DMS53 (cell line): Measurements from ENCODE around the gene NPTX1.

ENCODE experiments used
- DNase-seq: peaks from one replicate; lab custom pipeline; 2025; lab: John Stamatoyannopoulos, UW

Gene NPTX1

DNA sequence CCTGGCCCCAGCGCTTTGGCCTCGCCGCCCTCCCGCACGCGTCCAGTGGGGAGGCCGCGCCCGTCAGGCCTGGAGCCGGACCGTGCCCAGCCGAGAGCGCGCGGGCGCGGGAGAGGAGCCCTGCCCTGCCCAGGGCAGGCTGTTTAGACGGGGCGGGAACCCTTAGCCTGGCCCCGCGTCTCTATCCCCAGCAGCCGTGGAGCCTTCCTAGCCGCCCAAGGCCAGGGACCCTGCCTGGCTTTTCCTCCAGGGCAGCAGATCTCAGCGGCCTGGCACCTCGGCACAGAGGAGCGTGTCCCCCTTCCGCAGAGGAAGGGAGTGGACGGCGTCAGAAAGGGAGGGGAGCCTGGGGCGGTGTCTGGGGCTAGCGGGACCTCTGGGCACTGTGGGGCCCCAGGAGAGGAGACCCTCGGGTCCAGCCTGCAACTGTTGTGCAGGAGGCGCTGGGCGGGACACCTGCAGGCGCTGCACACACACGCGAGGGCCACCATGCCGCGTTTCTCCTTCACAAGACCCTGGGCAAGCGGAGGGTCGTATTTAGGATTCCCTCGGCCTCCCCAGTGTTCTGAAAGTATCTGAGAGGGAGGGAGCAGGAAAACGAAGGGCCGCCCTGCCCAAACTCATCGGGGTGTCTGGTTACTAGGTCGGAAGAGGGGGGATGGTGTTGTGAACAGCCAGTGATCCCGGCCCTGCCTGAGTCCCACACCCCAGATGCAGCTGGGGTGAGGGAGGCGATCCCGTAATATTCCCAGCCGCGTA lies 2.3 kb upstream of the NPTX1 start:
- DNase-seq, result peak; percentile 58

DNA sequence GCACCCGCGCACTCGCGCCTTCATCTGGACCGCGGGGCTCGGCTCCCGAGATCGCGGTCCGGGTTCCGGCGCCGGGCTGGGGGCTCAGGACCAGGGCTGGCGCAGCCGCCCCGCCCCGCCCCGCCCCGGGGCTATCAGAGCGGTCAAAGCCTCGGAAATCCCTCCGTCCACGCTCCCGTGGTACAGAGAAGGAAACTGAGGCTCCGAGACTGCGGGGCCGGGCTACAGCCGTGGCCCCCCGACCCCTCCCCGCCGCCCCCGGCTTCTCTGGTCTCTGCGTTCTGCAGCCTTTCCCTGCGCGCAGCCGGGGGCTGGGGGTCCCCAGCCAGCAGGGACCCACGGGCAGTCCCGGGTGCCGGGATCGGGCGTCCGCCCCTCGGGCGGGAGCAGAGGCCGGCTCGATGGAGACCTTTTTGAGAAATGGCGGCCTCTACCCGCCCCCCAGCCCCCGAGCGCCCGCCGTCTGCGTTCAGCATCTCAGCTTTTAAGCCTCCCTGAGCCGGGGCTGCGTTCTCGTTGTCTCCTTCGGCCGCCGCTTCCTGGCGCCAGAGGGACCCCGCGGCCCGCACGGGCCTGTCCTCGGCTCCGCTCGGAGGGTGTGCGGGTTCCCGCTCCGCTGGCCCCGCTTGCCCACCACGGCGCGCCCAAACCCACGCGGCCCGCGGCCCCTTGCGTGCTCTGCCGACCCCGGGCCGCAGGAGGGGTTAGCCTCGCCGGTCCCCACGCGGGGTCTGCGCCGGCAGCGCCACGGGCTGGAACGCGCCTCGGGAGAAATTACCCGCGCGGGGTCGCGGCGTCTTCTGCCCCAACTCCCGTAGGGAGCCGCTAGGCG lies 1.5 kb upstream of the NPTX1 start:
- DNase-seq, result peak; percentile 88

DNA sequence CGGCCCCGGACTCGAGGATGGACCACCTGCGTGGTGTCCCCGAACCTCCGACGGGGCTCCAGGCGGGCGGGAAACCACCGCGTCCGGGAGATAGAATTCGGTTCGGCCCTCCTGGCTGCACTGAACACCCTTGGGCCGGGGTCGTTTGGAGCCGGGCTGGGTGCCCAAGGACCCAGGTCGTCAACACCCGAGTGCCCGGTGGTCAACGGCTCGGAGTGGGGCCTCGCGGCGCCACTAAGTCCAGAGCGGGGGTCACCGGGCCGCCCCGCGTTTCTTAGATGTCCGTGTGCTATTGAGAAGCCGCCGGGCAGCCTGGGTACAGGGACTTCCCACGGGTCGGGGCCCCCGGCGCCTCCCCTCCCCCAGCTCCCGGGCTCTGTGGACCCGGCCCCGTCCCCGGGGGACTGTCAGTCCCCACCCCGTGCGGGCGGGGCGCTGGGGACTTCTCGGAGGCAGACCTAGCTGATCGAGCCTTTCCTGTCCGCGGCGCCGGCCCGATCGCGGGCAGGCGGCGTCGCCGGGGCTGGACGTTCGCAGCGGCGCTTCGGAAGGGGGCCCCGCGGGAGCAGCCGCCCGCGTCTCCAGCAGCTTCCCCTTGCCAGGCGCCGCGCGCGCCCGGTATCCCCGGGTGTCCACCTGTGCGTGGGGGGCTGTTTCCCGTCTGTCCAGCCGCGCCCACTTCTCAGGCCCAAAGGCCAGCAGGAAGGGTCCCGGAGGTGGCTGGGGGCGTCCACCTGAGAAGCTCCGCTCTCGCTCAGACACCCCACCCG lies 655 bp upstream of the NPTX1 start:
- peak; percentile 85 for DNase-seq

DNA sequence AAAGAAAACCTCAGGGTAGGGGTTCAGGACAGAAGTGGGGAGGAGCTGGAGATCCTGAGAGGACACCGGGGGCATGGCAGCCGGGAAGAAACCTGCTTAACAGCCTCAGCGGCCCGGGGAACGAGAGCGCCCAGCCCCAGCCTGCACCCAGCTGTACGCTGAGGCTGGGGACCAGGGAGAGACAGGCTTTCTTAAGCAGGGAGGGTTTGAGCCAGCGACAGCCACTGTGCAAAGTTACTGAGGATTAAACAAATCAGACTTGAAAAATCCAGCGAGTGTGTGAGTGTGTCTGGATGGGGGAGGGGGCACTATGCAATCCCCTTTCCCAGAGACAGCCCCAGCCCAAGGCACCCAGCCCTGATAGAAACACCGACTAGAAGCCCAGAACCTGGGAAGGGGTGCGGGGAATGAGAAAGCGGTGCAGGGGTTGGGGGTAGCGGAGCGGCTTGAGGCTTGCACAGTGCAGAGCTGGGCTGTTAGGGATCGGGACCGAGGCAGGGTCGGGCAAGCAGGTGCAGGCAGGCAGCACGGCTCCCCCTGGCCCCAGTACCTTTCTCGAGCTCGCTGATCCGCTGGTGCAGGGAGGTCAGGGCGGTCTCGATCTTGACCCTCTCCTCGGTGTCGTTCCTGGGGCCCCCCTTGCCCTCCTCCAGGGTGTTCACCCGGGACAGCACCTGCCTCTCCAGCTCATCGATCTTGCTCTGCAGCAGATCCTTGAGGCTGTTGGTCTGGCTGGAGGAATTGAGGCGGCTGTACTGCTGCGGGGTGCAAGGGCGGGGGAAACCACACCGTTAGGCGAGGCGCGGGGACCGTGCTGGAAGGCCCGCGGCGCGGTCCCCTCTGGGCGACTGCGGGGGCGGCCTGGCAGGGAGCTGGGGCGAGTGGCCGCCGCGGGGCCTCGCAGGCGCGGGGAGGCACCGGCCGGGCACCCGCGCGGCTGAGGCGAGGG lies 1.2 kb downstream of the NPTX1 start:
- peak; percentile 68 for DNase-seq

DNA sequence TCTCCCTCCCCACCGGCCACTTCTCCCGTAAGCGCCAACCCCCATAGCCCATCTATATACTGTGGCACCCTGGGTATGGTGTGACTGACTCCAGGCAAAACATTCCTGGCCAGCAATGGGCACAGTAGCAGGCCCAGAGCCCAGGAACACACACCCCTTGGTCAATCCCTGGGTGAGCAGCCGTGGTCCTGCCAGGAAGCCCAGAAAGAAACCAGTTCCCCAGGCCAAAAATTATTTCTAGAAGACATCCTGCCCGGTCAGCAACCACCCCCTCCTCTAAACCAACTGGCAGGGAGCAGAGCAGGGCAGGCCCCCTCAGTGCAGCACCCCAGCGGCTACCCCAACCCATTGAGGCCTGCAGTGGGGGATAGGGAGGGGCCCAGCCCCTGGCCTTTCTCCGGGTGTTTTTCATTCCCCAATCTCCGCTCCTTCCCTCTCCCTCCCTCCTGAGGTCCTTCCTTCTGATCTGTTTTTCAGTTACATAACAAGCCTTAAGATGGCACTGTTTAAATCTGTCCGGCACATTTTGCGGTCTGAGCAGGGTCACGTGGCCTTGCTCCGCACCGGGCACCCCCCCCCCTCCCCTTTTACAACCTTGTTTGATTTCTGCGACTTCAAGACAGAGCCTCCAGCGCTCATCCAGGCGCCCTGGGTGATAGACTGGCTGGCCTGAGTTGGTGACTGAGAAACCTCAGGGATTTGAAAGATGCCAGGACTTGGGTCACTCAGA lies 2.0 kb downstream of the NPTX1 start:
- DNase-seq, result peak; percentile 73

DNA sequence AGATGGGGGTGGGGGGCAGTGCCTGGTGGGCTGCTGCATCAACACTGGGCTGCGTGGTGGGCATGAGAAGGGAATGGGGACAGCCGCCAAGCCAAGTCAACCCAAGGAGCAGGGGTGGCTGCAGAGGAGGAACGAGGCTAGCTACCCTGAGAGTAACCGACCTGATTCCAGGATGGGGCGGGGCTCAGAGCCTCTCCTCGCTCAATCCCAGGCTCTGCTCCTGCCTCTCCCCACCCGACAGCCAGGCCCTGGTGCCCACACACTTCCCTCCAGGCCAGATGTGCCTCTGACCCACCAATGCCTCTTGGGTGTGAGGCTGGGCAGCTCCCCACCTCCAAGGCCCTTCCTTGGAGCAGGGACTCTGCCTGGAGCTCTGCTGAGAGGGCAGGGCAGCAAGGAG lies 2.7 kb downstream of the NPTX1 start:
- no peak for DNase-seq

DNA sequence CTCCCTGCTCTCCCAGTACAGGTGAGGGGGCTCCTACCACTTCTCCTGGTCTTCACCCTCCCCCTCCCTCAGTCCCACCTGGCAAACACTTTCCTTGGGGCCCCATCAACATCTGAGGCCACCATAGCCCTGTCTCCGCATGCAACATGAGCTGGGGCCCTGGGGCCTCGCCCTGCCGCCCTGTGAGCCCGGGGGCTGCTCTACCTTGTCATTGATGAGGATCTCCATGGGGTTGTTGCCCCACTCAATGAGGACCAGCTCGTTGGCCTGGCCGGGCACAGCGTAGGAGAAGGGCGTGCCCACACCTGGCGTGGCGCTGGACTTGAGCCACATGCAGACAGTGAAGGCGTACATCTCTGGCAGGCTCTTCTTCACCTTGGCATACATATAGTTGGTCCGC lies 3.4 kb downstream of the NPTX1 start:
- DNase-seq, result no peak

DNA sequence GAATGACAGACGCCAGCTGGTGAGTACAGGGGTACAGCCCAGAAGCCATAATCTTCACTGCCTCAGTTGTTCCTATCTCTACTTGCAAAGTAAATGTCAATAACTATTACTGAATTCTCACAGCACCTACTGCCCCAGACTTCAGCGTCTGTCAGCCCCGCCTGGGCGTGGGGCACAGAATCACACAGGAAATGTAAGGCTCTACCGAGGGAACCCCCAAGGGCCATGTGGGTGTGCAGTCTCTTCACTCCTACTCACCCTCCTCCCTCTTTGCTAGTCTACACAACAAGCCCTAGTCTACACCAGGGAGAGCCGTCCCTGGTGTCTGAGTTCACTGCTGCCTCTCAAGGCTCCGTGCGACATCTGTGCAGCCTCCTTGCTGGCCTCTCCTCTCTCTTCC lies 4.5 kb downstream of the NPTX1 start:
- no peak for DNase-seq

DNA sequence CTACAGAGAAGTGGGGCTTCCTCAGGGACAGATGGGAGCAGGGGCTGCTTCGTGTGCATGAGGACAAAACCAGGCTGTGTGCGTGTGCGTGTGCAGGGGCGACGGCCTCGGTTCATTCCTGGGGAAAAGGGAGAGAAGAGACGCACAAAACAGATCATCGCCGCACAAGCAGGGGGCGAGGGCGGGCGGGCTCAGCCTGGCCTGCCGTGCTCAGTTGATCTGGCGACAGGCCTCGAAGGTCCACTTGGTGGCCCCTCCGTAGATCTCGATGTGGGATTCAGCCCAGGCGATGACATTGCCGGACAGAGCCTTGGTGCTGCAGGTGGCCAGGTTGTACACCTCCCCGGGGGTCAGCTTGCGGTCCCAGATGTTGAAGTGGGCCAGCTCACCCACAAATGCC lies 5.8 kb downstream of the NPTX1 start:
- DNase-seq, result no peak

DNA sequence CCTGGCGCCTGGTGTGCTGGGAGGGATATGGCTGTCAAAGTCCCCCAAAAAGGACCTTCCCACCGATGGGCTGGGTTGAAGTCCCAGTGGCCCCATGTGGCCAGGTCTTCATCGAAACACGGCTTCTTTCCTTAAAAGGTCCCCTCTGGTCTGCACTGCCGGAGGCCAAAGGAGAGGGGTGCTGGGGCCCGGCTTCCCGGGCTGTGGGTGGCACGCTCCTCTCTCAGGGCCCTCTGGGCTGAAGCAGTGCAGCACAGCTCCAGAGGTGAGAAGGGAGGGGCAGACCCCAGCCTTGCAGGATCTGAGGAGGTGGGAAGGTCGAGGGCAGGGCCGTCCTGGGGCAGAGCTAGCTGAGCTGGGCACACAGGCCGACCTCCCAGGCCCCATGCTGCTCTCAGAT lies 6.7 kb downstream of the NPTX1 start:
- DNase-seq, result no peak

DNA sequence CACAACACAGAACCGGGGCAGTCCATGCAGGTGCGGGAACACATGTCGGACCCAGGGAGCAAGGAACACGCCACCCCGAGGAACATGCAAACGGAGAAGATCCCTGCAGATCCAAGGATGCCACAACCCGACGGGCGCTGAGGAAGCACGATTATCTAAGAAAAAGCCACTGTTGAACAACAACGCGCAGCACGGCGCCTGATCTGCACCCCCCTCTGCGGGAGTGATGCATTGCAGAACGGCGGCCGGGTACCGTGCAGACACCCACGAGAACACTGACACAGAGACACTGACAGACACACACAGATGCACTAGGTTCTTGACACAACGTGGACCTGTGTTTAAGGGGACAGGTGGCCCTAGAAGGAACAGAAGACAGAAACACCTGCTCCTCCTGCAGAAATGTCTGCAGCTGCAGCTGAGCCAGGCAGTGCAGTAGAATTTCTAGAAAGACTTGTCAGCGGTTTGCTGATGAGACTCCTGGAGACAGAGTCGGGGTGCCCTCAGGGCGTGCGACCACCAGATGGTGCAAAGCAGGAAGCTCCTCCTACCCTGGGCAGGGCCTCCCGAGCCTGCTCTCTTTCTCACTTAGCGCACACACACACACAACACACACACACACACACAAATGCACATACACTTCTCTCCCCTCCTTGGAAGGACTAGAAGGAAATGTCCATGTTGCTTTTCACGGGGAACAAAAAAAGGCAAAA lies 7.5 kb downstream of the NPTX1 start:
- DNase-seq, result peak; percentile 36

DNA sequence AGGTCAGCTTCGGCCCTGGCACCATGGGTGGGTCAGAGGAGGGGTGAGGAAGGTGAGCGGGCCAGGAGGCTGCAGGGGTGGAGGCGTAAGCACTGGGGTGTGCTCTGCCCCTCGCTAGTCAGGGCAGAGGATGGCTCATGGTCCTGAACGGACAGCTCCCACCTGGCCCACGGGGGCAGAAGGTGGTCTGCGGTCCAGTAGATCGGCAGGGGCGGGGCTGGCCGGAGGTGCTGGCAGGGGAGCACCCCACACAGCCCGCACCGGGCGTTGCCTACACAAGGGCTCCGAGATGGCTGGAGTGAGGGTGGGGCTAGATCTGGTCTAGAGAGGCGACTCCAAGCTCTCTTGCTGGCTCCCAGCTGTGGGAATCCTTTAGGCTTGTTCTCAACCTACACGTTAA lies 8.2 kb downstream of the NPTX1 start:
- no peak for DNase-seq

DNA sequence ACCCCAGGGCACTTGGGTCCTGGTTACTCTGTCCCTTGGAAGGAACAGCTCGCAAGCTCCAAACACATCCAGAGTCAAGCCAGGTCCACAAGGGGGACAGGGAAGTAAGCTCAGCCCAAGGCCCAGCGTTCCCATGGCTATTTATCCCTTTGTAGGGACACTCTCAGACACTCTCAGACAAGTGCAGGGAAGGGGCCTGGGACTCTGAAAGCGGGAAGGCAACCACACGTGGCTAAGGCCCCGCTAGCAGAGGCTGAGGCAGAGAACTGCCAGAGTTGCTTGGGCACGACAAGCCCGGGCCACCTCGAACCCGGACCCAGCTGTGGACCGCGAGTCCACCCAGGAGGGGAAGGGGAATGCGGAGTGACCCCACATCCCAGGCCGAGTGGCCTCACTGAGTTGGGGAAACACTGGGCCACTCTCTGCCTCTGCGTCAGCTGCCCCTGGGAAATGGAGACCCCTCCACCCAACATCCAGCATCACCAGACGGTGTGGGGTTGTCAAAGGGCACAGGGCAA lies 10.2 kb downstream of the NPTX1 start:
- peak; percentile 53 for DNase-seq

DNA sequence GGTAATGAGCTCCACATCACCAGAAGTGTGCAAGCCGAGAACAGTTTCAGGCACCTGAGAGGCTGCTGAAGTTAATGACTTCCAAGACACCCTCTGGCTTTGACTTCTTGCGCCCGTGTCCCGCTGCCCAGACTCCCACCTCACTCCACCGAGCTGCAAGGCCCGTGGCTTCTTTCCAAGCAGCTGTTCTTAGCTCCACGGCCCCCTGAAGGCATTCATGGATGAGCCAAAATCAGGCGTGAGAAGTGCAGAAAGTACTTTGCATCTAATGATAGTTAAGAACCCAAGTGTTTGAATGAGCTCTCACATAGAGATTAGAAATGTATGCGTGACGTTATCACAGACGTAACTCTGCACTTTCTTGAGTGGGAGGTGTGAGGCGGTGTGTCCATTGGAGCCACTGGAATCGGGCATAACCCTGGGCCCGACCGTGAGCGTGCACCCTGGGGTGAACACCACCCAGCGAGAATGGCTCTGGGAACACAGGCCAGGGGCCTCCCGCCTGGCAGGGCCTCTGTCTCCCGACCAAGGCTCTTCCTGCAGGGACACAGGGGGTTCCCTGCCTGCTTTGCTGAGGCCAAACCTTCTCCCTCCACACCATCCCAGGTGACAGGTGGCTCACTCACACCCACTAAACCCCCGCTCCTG lies 11.0 kb downstream of the NPTX1 start:
- peak; percentile 57 for DNase-seq

DNA sequence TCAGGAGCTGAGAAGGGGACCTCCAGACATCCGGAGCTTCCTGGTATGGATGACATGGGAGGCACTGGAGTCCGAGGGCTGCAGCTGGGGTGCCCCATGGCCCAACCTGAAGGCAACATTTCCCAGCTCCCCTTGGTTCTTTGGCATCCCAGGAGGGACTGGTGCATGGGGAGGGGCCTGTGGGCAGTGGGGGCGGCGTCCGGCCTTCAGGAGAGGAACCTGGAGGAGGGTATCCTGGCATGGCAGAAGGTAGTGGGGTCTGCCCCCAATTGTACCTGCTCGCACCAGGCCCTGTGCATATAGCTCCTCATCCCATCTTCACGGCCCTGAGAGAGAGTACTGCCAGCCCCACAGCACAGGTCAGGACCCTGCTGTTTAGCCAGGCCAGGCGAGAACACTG lies 11.9 kb downstream of the NPTX1 start:
- peak; percentile 58 for DNase-seq

DNA sequence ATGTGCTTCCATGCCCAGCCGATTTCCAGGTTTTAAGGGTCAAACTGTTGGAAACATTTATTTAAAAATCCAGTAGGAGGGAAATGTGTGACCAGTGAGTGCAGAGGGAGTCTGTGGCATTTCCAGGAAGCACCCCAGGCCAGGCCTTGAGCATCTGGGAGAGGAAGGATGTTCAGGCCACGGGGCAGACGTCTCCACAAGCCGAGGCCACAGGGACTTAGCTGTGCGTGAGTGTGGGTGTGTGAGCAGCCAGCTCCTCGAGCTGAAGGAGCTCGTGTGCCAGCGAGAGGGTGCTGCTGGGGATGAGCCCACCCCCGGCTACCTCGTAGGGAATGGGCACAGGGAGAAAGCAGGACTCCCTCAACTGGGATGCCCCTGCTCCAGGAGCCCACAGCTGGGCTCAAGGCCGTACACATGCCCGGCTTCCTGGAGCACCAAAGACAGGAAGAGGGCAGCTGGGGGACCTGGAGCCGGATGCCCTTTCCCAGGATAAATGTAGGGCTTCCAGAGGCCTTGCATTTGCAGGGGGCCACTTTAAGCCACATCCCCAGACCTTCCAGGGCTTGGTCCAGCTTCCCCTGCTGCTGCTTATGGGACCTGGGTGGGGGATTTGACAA lies 12.5 kb downstream of the NPTX1 start:
- DNase-seq, result peak; percentile 63

DNA sequence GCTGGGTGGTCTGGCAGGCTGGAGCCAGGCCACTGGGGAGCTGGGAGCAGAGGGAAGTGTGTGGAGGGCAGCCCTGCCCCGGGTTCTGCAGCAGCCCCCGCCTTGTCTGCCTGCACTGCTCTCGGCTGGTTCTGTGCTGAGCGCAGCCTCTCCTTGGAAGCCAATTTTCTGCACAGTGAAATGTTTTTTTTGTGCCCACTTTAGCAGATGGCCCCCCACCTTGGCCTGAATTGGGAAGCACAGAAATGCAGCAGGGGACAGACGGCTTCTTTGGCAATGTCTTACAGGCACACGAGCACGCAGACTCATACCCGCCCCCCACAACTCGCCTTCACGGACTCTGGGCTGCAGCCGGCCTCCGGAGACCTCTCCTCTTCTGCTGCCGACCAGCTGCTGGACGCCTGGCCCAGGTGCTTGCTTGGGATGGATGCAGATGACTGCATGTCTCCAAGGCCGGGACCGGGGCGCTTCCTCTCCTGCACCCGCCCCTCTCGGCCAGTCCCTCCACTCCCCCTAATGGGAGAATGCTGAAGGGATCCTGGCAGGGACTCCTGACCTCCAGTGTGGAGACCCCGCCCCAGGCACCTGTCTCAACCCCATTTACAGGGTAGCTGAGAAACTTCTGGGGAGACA lies 14.8 kb downstream of the NPTX1 start:
- no peak for DNase-seq

DNA sequence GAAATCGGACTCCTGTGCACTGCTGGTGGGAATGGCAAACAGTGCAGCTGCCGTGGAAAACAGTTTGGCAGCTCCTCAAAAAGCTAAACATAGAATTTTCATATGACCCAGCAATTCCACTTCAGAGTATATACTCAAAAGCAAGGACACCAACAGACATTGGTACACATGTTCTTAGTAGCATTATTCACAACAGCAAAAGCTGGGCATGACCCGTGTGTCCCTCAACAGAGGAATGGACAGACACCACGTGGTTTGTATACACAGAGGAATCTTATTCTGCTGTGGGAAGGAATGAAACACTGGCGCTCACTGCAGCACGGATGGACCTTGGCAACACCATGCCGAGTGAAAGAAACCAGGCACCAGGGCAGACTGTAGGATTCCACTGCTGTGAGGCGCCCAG lies 16.0 kb downstream of the NPTX1 start:
- peak; percentile 25 for DNase-seq
